GM21423 (cell line): ENCODE data around the gene GPS2.
A peak's percentile ranks its signal among the peaks of the same experiment; 100 is the strongest.

Source experiments
- ATAC-seq: cut with Tn5 transposase; IDR thresholded peaks from one replicate; pipeline ENCODE4 v1.9.1; 2021; ENCODE audit warnings: mild to moderate bottlenecking, moderate library complexity; ENCODE audit not compliant: unreplicated experiment

GPS2 gene

DNA sequence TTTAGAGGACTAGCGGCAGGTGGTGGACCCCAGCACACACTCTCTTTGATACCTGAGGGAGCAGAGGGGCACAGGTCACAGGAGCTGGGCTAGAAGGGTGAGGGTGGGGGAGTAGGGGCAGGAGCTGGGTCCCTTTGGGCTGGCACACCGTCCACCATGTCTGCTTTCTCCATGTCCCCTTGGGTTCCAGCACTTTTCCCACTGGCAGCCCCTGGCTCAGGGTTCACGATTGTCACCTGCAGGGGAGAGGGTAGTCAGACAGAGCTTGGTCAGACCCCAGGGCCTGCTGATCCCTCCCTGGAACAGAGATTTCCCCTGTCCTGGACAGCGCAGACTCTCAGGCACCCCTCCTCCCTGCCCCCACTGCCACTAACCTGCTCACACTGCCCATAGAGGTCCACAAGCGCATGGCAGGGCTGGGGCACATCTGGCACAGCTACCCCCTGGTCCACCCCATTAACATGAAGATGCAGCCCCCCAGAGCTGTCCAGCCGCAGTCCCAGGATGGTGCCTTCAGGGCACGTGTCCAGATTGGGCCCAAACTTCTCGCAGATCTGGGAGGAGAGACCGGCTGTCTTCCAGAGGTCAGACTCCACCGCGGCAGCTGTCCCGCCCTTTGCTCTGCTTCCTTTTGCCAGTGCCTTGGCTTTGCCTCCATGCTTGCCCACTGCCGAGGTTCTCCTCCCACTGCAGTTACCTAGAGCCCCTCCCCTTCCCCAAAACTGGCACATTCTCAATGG, 3.1 kb upstream of the GPS2 start:
- ATAC-seq, result no peak

DNA sequence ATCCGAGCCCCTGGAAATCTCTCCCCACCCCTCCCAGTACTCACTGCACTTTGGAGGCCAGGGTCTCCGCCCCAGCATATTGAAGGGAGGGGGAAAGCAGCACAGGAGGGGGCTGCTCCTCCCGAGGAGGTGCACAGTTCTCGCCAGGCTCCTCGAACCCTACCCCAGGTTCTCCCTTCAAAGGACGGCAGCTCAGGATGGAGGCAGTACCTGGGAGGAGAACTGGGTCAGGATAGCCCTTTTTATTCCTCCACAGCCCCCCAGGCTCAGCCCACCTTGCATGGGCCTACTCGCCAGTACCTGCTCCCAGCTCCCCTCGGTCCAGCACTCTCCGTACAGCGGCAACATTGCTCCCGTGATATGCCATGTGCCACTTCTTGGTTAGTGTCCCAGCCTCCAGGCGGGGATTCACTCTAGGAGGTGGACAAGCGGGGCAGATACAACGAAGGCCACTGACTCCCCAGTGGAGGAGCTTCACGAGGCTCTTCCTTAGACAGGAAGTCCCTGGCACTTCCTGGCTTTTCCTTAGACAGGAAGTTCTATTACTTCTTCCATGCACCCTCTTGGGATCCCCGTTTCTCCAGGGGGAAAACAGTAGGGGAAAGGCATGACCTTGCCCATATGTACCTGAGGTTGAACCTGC, 2.1 kb upstream of the GPS2 start:
- ATAC-seq, result no peak

DNA sequence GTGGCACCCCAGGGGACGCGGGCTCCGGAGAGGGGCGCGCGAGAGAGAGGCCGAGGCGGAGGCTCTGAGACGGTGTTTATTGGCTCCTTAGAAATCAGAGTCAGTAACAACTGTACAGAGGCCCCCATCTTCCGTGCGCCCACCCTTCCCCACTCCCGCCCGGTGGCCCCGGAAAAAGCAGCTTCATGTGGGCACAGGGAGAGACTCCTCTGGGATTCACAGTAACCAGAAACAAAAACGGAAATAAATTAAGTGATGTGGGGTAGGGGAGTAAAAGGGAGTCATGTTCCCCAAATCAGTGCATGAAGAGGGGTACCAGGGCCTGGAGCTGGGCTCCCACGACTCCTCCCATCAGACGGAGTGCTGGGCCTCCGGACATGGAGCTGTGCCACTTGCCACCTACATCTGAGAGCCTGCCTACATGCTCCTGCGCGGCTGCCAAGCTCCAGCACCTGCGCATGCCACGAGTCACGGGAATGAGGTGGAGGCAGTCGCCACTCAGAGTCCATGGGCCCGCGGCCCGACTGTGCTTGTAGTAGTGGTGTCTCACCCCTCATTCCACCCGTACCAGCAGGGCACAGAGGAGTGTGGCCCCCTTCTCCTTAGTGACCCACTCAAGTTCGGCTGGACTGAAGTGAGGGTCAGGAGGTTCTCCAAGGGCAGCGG, 543 bp upstream of the GPS2 start:
- no peak for ATAC-seq

- ATAC-seq, result no peak
Measured at GRCh38 chr17:7313890-7314718, 1.1 kb downstream of the GPS2 start.

GRCh38 chr17:7313088-7313889, 1.9 kb downstream of the GPS2 start:
- no peak for ATAC-seq

DNA sequence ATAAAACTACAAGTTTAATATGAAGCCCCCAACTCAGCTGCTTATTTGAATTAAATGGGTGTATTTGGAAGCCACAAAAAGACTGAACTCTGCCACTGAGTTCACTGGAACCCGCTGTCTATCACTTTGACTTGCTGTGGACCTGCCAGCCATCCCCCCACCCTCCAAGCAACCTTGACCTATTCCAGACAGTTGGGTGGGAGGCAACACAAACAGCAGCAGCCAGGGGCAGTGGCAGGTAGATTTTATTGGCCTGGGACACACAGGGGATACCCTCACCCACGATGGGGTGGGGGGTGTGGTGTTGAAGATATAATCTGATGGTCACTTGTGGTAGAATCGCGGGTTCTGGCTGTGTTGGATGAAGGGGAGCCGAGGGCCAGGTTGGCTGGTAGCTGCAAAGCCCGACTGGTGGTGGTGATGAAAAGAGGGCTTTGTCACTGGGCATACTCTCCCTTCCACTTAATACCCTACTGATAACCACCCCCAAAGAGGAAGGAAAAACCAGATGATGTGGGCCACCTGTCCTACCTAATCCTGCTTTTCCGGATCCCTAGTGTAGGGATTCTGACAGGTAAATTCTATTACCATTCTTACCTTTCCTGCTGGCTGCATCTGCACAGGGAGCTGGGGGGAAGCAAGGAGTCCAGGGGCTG, 2.6 kb downstream of the GPS2 start:
- no peak for ATAC-seq

GRCh38 chr17:7311110-7311705, 4.0 kb downstream of the GPS2 start:
- no peak for ATAC-seq

- no peak for ATAC-seq
Measured at GRCh38 chr17:7309628-7310027, 5.5 kb downstream of the GPS2 start.

DNA sequence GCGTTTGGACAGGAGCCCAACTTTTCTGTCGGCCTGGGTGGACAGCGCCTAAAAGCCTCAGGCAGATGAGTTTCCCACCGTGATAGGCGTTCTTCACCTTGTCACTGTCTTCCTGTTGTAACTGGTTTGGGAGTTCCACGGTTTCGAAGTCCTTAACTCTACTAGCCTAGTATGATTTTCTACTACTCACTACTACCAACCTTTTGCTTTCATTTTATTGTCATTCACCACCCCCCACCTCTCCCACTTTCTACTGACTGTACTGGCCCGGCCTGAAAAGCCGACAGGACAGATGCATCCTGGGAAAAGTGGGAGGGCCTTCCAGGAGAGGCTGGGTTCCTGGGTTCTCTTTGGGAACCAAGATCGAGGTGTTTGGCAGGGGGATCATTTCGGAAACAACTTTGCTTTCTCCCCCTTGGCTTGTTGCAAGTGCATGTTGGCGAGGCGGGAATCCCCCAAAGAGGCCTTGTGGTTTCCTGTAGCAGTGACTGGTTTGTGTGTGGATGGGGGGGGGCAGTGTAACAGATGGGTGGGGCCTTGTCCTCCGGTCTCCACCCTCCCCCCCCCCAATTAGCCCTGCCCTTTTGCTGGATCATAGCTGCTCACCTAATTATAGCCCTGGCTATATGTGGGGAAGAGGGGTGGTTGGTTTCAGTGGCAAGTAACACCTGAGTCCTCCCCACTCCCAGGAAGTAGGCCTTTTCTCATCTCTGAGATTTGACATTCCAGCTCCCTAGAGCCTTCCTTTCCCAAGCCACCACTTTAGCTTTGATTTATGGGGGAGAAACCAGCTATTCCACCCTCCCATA, 6.3 kb downstream of the GPS2 start:
- no peak for ATAC-seq

DNA sequence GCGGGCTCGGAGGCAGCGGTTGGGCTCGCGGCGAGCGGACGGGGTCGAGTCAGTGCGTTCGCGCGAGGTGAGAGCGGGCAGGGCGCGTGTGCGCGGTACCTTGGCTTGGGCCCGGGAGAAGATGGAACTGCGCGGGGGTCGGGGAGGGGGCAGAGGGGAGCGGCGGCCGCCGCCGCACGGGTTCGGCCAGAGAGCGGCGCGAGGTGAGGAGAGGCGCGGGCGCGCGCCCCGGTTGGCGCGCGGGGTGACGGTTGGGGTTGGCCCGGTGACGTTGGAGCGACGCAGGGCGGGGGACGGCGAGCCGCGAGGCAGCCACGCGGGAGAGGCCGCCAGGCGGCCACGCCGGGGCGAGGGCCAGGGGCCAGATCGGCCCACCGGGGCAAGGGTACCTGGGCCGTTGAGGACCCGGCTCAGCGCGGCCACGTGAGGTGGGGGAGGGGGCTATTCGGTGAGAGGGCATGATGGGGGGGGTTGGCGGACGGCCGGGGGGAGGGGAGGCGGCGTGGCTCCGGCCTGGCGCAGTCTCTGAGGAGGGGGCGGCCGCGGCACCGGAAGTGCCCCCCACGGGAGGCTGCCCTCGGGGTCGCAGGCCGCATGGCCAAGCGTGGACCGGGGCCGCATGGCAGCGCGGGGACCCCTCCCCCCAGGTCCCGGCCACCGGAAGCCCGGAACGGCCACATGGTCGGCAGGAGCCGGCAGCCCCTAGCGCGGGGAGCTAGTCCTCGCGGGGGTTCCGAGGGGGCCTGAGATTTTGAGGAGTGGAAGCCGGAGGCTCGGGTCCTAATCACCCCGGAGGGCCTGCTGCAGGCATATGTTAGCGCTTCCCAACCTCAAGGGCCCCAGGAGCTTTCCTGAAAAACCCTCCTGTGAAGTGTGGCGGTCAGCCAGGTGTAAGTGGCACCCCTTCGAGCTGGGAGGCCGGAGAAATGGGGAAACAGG, 7.2 kb downstream of the GPS2 start:
- ATAC-seq, result peak; percentile 13

DNA sequence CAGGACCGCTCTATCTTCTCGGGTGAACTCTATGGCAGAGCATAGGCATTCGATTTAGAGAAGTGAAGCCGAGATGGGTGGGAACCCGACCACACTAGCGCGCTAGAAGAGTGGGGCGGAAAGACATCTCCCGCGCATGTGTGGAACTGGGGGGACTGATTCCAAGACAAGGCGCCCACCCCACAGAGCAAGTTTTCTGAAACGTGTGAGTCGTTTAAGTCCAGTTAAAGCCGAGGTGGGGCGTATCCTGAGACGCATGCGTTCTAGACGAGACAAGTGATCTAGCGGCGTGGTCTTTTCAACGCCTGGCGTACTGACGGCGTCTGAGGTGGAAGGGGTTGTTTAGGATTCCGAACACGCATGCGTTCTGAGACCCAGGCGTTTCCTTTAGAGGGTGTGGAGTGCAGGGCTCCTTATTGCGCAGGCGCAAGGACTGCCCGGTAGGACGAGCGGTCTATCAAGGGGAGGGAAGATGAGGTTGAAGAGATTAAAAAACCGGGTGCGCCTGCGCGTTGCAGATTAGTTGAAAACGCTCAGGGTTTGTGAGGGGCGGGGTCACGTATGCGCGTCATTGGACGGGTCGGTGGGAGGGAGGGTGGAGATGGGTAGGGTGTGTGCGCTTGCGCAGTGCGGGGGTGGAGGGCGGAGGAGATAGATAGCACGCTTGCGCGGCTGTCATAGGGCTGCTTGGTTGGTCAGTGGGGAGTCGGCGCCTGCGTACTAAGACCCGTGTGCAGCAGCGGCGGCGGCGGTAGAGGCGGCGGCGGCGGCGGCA, 8.1 kb downstream of the GPS2 start, which contains the start of gene EIF5A:
EIF5A (plus strand) TSS at position 718 of the 775 bp plus-strand sequence. CDS start 2,008 bp downstream, outside the sequence.
- ATAC-seq, result peak; percentile 65

DNA sequence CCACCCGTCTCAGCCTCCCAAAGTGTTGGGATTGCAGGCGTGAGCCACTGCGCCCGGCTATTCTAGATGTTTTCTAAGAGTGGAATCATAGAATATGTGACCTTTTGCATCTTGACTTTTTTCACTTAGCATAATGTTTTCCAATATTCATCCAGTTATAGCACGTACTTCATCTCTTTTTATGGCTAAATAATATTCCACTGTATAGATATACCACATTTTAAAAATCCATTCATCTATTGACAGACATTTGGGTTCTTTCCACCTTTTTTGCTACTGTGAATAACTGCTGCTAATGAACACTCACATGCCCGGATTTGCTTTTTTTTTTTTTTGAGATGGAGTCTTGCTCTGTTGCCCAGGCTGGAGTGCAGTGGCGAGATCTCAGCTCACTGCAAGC, 11.0 kb downstream of the GPS2 start:
- ATAC-seq, result no peak

GRCh38 chr17:7296189-7296861, 18.8 kb downstream of the GPS2 start:
- no peak for ATAC-seq

DNA sequence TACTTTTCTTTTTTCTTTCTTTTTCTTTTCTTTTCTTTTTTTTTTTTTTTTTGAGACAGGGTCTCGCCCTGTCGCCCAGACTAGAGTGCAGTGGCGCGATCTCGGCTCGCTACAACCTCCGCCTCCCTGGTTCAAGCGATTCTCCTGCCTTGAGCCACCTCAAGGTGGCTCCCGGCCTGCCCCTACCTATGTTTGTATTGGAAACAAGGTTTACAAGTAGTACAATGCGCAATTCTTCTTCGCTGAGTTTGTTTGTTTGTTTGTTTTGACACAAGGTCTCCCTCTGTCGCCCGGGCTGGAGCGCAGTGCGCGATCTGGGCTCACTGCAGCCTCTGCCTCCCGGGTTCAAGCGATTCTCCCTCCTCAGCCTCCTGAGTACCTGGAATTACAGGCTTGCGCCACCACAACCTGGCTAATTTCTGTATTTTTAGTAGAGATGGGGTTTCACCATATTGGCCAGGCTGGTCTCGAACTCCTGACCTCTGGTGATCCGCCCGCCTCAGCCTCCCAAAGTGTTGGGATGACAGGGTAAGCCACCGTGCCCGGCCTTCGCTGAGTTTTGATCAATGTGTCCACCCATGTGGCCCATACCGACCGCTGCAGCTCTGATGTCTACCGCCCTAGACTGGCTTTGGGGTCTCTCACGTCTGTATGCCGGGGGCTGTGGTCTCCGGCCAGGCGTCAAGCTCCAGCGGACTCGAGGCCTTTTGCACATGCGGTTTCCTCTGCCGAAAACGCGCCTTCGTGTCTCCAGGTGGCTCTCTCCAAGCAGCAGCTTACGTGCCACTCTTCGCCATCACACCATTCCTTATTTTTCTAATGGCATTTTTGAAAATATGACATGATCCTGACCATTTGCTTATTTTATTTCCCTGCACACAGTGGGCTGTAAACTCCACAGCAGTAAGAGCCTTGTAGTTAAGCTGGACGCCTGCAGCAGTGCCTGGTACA, 19.7 kb downstream of the GPS2 start:
- ATAC-seq, result no peak

DNA sequence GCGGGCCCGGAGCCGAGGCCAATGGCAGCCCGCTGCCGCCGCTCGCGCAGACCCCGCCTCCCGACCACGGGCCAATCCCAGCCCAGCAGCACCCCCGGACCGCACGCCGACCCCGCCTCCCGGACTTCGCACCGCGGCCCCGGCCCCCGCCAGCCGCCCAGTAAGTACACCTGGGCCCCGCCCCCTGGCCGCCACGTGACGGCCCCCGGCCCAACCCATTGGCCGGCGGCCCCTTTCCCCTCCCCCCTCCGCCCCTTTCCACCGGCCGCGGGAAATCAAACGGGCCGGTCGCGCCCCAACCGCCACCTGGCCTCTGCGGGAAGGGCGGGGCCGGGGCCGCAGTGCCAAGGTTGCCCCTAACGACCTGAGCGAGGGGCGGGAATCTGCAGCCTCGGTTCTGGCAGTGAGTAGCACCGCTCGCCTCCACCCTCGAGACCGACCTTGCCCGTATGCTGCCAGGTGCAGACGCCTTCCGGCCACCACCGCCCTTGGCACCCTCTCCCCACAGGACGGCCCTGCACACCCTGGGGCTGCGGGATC, 20.5 kb downstream of the GPS2 start, which contains the start of gene YBX2:
YBX2 (minus strand) TSS at position 26 of the 540 bp plus-strand sequence. CDS start 139 bp downstream, outside the sequence.
- ATAC-seq, result no peak
